Erythroblast (primary cell): ENCODE results near the gene CHN2.

ENCODE experiments used
- GATA1 ChIP-seq: IDR thresholded peaks from 2 replicates; pipeline ENCODE4 v1.6.1; 2011; ENCODE audit warnings: low read depth, mild to moderate bottlenecking, control low read depth, low read length, moderate library complexity
- POLR2A ChIP-seq: IDR thresholded peaks from 2 replicates; pipeline ENCODE4 v1.6.1; 2011; ENCODE audit warnings: mild to moderate bottlenecking, low read length

DNA sequence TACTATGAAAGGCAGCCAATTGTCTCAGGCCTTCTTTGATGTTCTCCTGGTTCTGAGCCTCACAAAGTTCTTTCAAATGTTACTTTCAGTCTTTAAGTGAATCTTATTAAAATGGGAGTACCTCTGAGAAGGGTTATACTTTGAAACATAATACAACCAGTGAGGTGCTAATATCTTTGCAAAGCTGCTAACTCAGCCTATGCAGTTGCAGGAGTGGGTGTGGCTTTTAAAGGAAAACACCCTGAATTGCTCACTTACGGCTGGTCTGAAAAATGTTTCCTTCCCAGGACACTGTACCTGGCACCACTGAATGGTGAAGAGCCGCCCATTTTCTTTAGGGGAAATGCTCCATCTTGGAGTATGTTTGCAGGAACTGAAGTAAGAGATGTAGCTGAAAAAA, 130.9 kb downstream of the CHN2 start:
- TF ChIP-seq POLR2A (no peak), GATA1 (no peak)
